Smooth muscle cell (in vitro differentiated cells): ENCODE measurements around the gene GBF1. TPM values are rescaled to one million over a fixed set of nuclear protein-coding genes. Genes with fewer than 3 reads are reported as not detected.
A peak's percentile ranks its signal among the peaks of the same experiment; 100 is the strongest.

ENCODE experiments used
- DNase-seq: peaks from one replicate; lab custom pipeline; 2025; ENCODE audit not compliant: unreplicated experiment; lab: John Stamatoyannopoulos, UW
- H2AFZ ChIP-seq: fragments of 200-600 bp; sonication (generic); 2 replicates; pipeline ENCODE4 v1.6.0; 2016; ENCODE audit warnings: antibody characterized with exemption, low read depth, mild to moderate bottlenecking
- H3F3A ChIP-seq: fragments of 200-600 bp; sonication (generic); 2 replicates; pipeline ENCODE4 v1.6.0; 2017; ENCODE audit warnings: antibody characterized with exemption, low read depth
- H3K27ac ChIP-seq: fragments of 200-600 bp; sonication (generic); 2 replicates; pipeline ENCODE4 v1.5.1; 2016; ENCODE audit warnings: low read depth, mild to moderate bottlenecking
- H3K27me3 ChIP-seq: fragments of 200-600 bp; sonication (generic); 2 replicates; pipeline ENCODE4 v1.6.1; 2016; ENCODE audit warnings: low read depth, mild to moderate bottlenecking
- H3K36me3 ChIP-seq: fragments of 200-600 bp; sonication (generic); 2 replicates; pipeline ENCODE4 v1.5.1; 2016; ENCODE audit warnings: low read depth
- H3K4me1 ChIP-seq: fragments of 200-600 bp; sonication (generic); 2 replicates; pipeline ENCODE4 v1.5.1; 2016; ENCODE audit warnings: low read depth
- H3K4me2 ChIP-seq: fragments of 200-600 bp; sonication (generic); 2 replicates; pipeline ENCODE4 v1.6.0; 2016; ENCODE audit warnings: mild to moderate bottlenecking
- H3K4me3 ChIP-seq: fragments of 200-600 bp; sonication (generic); 2 replicates; pipeline ENCODE4 v1.5.1; 2016; ENCODE audit warnings: mild to moderate bottlenecking
- H3K79me2 ChIP-seq: fragments of 200-600 bp; sonication (generic); 2 replicates; pipeline ENCODE4 v1.6.0; 2016; ENCODE audit warnings: low read depth, mild to moderate bottlenecking
- H3K9ac ChIP-seq: fragments of 200-600 bp; sonication (generic); 2 replicates; pipeline ENCODE4 v1.6.0; 2016; ENCODE audit warnings: low read depth
- H3K9me3 ChIP-seq: fragments of 200-600 bp; sonication (generic); replicated peaks from 2 replicates; pipeline ENCODE4 v1.5.1; 2016; ENCODE audit warnings: low read depth
- H4K20me1 ChIP-seq: fragments of 200-600 bp; sonication (generic); 2 replicates; pipeline ENCODE4 v1.6.0; 2016; ENCODE audit warnings: low read depth
- CTCF ChIP-seq: fragments of 200-600 bp; sonication (generic); IDR thresholded peaks from 2 replicates; pipeline ENCODE4 v1.5.1; 2017; ENCODE audit warnings: borderline replicate concordance, mild to moderate bottlenecking, antibody characterized with exemption; ENCODE audit not compliant: insufficient read depth, poor library complexity, severe bottlenecking
- WGBS: methylation state at CpG from one replicate; pipeline ENCODE4 v1.1.7; 2016; ENCODE audit warnings: low lambda C conversion rate; 5-methylcytosine and 5-hydroxymethylcytosine counted together
- polyA plus RNA-seq: library from polyadenylated mRNA; unstranded; fragments of >200 nt; fragmentation: Nextera tagmentation; extraction: Ambion mirVana; gene quantifications from 2 replicates; pipeline ENCODE4 v1.2.1, GENCODE V29; 2016
- total RNA-seq: library from RNA; depleted of rRNA; stranded (reverse); fragments of >200 nt; gene quantifications from 2 replicates; pipeline ENCODE4 v1.2.3, GENCODE V29; 2014

Gene GBF1
- total and polyA plus RNA-seq, 2 experiments from 2014 or later = 52.8 to 56.4 TPM

GRCh38 chr10:102286216-102286615 is 40.9 kb downstream of the GBF1 start:
- H3K4me2 ChIP-seq = no peak overlapping the region
- peaks cover 91% of the 10 kb centered on the region for H3K79me2 ChIP-seq
- no peak for DNase-seq
- H4K20me1 ChIP-seq = peaks cover 98% of the 10 kb centered on the region
- H3K36me3 ChIP-seq = no peaks in the 10 kb centered on the region
- H2AFZ ChIP-seq = no peak overlapping the region
- no peak overlapping the region for H3K4me3 ChIP-seq
- WGBS = 77% methylated on average over 2 of the region's 2 CpGs
- H3K9me3 ChIP-seq = no peaks in the 10 kb centered on the region
- H3F3A ChIP-seq = peaks cover 4% of the 10 kb centered on the region
- H3K27me3 ChIP-seq = no peaks in the 10 kb centered on the region
- H3K4me1 ChIP-seq = no peaks in the 10 kb centered on the region
- H3K9ac ChIP-seq = no peak overlapping the region
- no peak for TF ChIP-seq CTCF
- peak overlapping the region; percentile 11 for H3K27ac ChIP-seq

DNA sequence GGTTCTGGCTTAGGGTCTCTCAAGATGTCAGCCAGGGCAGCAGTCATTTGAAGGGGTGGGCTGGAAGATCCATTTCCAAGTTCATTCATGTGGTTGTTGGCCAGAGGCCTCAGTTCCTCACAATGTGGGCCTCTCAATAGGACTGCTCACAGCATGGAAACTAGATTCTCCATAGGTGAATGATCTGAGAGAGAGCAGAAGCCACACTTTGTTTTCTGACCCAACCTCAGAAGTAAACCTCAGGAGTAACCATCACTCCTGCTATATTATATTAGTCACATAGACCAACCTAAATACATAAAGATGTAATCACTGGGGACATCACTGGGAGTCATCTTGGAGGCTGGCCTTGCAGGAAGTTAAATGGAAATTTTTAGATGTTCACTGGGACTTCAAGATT is 42.2 kb downstream of the GBF1 start:
- H3F3A ChIP-seq = peaks cover 2% of the 10 kb centered on the region
- H3K9me3 ChIP-seq = no peaks in the 10 kb centered on the region
- no peaks in the 10 kb centered on the region for H3K36me3 ChIP-seq
- no peak overlapping the region for H3K27ac ChIP-seq
- no peak for DNase-seq
- TF ChIP-seq CTCF = no peak
- no peaks in the 10 kb centered on the region for H3K4me1 ChIP-seq
- no peak overlapping the region for H3K9ac ChIP-seq
- H3K4me2 ChIP-seq = no peak overlapping the region
- H3K79me2 ChIP-seq = peaks cover 92% of the 10 kb centered on the region
- no peak overlapping the region for H3K4me3 ChIP-seq
- H4K20me1 ChIP-seq = peaks cover 98% of the 10 kb centered on the region
- H3K27me3 ChIP-seq = no peaks in the 10 kb centered on the region
- H2AFZ ChIP-seq = no peak overlapping the region

- TF ChIP-seq CTCF = no peak
- Histone ChIP-seq H3K4me2 (no peak overlapping the region), H2AFZ (no peak overlapping the region), H3K79me2 (peaks cover 92% of the 10 kb centered on the region), H4K20me1 (peaks cover 98% of the 10 kb centered on the region), H3K4me3 (no peak overlapping the region), H3K9me3 (no peaks in the 10 kb centered on the region), H3K9ac (no peak overlapping the region), H3K36me3 (no peaks in the 10 kb centered on the region), H3K4me1 (no peaks in the 10 kb centered on the region), H3K27ac (no peak overlapping the region), H3K27me3 (no peaks in the 10 kb centered on the region), H3F3A (no peaks in the 10 kb centered on the region)
- 82% methylated on average over 4 of the region's 4 CpGs for WGBS
- DNase-seq = no peak
These were observed 42.7 kb downstream of the GBF1 start for GRCh38 chr10:102287991-102288390.

GRCh38 chr10:102289356-102289755 is 44.0 kb downstream of the GBF1 start:
- peaks cover 92% of the 10 kb centered on the region for H3K79me2 ChIP-seq
- H3K4me2 ChIP-seq = no peak overlapping the region
- H3K9ac ChIP-seq = no peak overlapping the region
- WGBS = 95% methylated on average over 2 of the region's 2 CpGs
- H3K4me1 ChIP-seq = no peaks in the 10 kb centered on the region
- no peak overlapping the region for H2AFZ ChIP-seq
- no peaks in the 10 kb centered on the region for H3K9me3 ChIP-seq
- no peak for TF ChIP-seq CTCF
- no peak overlapping the region for H3K4me3 ChIP-seq
- H3F3A ChIP-seq = no peaks in the 10 kb centered on the region
- no peak for DNase-seq
- no peaks in the 10 kb centered on the region for H3K36me3 ChIP-seq
- no peak overlapping the region for H3K27ac ChIP-seq
- no peaks in the 10 kb centered on the region for H3K27me3 ChIP-seq
- peaks cover 98% of the 10 kb centered on the region for H4K20me1 ChIP-seq
